Measurements from ENCODE around the gene CMC2. TPM values are rescaled to one million over a fixed set of nuclear protein-coding genes. Genes with fewer than 3 reads are reported as not detected.
A peak's percentile ranks its signal among the peaks of the same experiment; 100 is the strongest.

Gene CMC2
- total and polyA plus RNA-seq, 2 of the 13 experiments (the other 11 are each of a cell fraction or from before 2014, with no cell fraction given), result 116 to 129 TPM

DNA sequence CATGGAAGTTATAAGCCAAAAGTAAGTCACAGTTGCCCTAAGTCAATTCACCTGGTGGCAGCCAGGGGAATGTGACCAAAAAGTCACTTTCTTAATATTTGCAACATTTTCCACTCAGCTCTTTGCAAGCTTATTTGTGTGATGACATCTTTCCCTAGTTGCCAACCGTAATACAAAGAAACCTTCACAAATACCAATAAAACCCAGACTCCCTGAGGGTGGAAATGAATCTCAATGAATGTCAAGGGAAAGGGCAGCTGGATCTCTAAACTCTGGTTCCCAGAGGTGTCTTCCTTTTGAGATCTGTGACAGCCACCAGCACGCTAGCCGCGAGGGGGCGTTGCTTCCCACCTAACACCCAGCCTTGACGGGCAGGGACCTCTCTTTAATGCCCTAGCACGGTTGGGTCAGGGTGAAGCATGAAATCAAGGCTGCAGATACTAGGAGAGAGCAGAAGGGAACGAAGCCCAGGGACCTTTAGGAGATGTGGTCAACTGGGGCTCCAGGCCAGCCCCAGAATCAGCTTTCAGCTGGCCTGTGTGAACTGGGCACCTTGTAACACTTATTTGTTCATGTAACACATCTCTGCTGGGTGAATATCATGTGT, 82.2 kb downstream of the CMC2 start (continued):
- TF ChIP-seq, protein P1, sequence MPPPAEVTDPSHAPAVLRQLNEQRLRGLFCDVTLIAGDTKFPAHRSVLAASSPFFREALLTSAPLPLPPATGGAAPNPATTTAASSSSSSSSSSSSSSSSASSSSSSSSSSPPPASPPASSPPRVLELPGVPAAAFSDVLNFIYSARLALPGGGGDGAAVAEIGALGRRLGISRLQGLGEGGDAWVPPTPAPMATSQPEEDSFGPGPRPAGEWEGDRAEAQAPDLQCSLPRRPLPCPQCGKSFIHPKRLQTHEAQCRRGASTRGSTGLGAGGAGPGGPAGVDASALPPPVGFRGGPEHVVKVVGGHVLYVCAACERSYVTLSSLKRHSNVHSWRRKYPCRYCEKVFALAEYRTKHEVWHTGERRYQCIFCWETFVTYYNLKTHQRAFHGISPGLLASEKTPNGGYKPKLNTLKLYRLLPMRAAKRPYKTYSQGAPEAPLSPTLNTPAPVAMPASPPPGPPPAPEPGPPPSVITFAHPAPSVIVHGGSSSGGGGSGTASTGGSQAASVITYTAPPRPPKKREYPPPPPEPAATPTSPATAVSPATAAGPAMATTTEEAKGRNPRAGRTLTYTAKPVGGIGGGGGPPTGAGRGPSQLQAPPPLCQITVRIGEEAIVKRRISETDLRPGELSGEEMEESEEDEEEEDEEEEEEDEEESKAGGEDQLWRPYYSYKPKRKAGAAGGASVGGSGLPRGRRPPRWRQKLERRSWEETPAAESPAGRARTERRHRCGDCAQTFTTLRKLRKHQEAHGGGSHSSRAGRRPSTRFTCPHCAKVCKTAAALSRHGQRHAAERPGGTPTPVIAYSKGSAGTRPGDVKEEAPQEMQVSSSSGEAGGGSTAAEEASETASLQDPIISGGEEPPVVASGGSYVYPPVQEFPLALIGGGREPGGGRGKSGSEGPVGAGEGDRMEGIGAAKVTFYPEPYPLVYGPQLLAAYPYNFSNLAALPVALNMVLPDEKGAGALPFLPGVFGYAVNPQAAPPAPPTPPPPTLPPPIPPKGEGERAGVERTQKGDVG (CRISPR knock-in tag; IDR thresholded peaks at IDR 0.05; ENCODE audit: borderline replicate concordance), result 0 out of 2 replicates have a peak, but pooled peaks have one; percentile 23
- TF ChIP-seq ZNF274 (CRISPR knock-in tag; IDR thresholded peaks at IDR 0.05) (no peak), ZNF230 (CRISPR knock-in tag; IDR thresholded peaks at IDR 0.05) (0 out of 2 replicates have a peak, but pooled peaks have one; percentile 43), HDAC1 (CRISPR knock-in tag; IDR thresholded peaks at IDR 0.05) (peak; percentile 33; the same call in 1 of the 2 replicates), REPIN1 (CRISPR knock-in tag; IDR thresholded peaks at IDR 0.05; ENCODE audit: borderline replicate concordance, low read depth) (0 out of 2 replicates have a peak, but pooled peaks have one; percentile 50), ZNF670 (CRISPR knock-in tag; IDR thresholded peaks at IDR 0.05; ENCODE audit: borderline replicate concordance) (no peak), LCORL (IDR thresholded peaks at IDR 0.05) (no peak), LCORL (CRISPR knock-in tag; IDR thresholded peaks at IDR 0.05) (0 out of 2 replicates have a peak, but pooled peaks have one; percentile 22), TGIF2 (CRISPR knock-in tag; IDR thresholded peaks at IDR 0.05) (peak; percentile 61; the same call in 1 of the 2 replicates), MEIS2 (CRISPR knock-in tag; IDR thresholded peaks at IDR 0.05) (peak; percentile 78; the same call in 1 of the 2 replicates)
- TF ChIP-seq, protein P2, sequence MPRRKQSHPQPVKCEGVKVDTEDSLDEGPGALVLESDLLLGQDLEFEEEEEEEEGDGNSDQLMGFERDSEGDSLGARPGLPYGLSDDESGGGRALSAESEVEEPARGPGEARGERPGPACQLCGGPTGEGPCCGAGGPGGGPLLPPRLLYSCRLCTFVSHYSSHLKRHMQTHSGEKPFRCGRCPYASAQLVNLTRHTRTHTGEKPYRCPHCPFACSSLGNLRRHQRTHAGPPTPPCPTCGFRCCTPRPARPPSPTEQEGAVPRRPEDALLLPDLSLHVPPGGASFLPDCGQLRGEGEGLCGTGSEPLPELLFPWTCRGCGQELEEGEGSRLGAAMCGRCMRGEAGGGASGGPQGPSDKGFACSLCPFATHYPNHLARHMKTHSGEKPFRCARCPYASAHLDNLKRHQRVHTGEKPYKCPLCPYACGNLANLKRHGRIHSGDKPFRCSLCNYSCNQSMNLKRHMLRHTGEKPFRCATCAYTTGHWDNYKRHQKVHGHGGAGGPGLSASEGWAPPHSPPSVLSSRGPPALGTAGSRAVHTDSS (CRISPR knock-in tag; conservative IDR thresholded peaks at IDR 0.05), result no peak
- TF ChIP-seq, protein P3, sequence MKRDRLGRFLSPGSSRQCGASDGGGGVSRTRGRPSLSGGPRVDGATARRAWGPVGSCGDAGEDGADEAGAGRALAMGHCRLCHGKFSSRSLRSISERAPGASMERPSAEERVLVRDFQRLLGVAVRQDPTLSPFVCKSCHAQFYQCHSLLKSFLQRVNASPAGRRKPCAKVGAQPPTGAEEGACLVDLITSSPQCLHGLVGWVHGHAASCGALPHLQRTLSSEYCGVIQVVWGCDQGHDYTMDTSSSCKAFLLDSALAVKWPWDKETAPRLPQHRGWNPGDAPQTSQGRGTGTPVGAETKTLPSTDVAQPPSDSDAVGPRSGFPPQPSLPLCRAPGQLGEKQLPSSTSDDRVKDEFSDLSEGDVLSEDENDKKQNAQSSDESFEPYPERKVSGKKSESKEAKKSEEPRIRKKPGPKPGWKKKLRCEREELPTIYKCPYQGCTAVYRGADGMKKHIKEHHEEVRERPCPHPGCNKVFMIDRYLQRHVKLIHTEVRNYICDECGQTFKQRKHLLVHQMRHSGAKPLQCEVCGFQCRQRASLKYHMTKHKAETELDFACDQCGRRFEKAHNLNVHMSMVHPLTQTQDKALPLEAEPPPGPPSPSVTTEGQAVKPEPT (CRISPR knock-in tag; IDR thresholded peaks at IDR 0.05; ENCODE audit: low read depth), result no peak
- TF ChIP-seq, protein P4, sequence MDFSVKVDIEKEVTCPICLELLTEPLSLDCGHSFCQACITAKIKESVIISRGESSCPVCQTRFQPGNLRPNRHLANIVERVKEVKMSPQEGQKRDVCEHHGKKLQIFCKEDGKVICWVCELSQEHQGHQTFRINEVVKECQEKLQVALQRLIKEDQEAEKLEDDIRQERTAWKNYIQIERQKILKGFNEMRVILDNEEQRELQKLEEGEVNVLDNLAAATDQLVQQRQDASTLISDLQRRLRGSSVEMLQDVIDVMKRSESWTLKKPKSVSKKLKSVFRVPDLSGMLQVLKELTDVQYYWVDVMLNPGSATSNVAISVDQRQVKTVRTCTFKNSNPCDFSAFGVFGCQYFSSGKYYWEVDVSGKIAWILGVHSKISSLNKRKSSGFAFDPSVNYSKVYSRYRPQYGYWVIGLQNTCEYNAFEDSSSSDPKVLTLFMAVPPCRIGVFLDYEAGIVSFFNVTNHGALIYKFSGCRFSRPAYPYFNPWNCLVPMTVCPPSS (IDR thresholded peaks at IDR 0.05), result no peak
- TF ChIP-seq, protein P5, sequence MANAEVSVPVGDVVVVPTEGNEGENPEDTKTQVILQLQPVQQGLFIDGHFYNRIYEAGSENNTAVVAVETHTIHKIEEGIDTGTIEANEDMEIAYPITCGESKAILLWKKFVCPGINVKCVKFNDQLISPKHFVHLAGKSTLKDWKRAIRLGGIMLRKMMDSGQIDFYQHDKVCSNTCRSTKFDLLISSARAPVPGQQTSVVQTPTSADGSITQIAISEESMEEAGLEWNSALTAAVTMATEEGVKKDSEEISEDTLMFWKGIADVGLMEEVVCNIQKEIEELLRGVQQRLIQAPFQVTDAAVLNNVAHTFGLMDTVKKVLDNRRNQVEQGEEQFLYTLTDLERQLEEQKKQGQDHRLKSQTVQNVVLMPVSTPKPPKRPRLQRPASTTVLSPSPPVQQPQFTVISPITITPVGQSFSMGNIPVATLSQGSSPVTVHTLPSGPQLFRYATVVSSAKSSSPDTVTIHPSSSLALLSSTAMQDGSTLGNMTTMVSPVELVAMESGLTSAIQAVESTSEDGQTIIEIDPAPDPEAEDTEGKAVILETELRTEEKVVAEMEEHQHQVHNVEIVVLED (CRISPR knock-in tag; IDR thresholded peaks at IDR 0.05; ENCODE audit: borderline replicate concordance), result 0 out of 2 replicates have a peak, but pooled peaks have one; percentile 28
- TF ChIP-seq, protein P6, sequence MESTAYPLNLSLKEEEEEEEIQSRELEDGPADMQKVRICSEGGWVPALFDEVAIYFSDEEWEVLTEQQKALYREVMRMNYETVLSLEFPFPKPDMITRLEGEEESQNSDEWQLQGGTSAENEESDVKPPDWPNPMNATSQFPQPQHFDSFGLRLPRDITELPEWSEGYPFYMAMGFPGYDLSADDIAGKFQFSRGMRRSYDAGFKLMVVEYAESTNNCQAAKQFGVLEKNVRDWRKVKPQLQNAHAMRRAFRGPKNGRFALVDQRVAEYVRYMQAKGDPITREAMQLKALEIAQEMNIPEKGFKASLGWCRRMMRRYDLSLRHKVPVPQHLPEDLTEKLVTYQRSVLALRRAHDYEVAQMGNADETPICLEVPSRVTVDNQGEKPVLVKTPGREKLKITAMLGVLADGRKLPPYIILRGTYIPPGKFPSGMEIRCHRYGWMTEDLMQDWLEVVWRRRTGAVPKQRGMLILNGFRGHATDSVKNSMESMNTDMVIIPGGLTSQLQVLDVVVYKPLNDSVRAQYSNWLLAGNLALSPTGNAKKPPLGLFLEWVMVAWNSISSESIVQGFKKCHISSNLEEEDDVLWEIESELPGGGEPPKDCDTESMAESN (CRISPR knock-in tag; conservative IDR thresholded peaks at IDR 0.05), result no peak
